ENCODE data around the gene OSBPL6.

DNA sequence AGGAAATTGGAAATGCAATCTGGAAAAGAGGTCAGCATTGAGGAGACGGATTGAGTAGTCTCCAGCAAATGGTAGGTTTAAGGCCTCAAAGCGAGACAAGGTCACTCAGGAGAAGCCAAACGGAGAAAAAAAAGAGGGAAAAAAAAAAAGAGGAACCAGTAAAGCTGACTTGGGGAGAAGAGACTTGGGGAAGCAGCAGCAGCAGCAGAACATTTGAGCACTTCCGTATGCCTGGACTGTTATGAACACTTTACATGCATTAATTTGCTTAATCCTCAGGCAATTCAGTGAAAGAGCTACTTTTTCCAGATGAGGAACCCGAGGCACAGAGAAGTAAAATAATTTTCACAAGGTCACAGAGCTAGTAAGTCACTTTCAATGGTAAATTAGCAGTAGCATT is 81.3 kb downstream of the OSBPL6 start:
- TF ChIP-seq, protein P1, sequence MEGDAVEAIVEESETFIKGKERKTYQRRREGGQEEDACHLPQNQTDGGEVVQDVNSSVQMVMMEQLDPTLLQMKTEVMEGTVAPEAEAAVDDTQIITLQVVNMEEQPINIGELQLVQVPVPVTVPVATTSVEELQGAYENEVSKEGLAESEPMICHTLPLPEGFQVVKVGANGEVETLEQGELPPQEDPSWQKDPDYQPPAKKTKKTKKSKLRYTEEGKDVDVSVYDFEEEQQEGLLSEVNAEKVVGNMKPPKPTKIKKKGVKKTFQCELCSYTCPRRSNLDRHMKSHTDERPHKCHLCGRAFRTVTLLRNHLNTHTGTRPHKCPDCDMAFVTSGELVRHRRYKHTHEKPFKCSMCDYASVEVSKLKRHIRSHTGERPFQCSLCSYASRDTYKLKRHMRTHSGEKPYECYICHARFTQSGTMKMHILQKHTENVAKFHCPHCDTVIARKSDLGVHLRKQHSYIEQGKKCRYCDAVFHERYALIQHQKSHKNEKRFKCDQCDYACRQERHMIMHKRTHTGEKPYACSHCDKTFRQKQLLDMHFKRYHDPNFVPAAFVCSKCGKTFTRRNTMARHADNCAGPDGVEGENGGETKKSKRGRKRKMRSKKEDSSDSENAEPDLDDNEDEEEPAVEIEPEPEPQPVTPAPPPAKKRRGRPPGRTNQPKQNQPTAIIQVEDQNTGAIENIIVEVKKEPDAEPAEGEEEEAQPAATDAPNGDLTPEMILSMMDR (IDR thresholded peaks at IDR 0.05): no peak
- TF ChIP-seq ZFX (IDR thresholded peaks at IDR 0.05; ENCODE audit: borderline replicate concordance): no peak

Data from 22Rv1 (cell line).